ENCODE data around the gene CHMP1A. TPM values are rescaled to one million over a fixed set of nuclear protein-coding genes. Genes with fewer than 3 reads are reported as not detected.
A peak's percentile ranks its signal among the peaks of the same experiment; 100 is the strongest.
"Not testable (repeated sequence)": the region's sequence is repeated elsewhere in the genome, so short reads cannot be mapped to it uniquely, and the experiment has no call there.

Gene CHMP1A
- total RNA-seq, 3 donors from 2014 or later, result 104 to 163 (median 108) TPM

GRCh38 chr16:89701425-89702406, 44.2 kb upstream of the CHMP1A start, which contains the start of gene SPATA2L:
SPATA2L (minus strand) TSS chr16:89701705; CDS start chr16:89701232, 473 bp downstream.
- peak within 1 kb of the TSS; percentile 31 for H3K4me3 ChIP-seq
- ATAC-seq (peak; percentile 80), DNase-seq (peak; percentile 96 to 99 (median 98))
- intact Hi-C loops (cut with DNase I, micrococcal nuclease), result loop anchor here in 1 of 2 donors (10.0 kb wide), 1 partner anchor 93 kb away; no protein-coding TSS in a partner anchor
- TF ChIP-seq CTCF (IDR thresholded peaks at IDR 0.05), result no peak
- H3K36me3 ChIP-seq (ENCODE audit: low read depth), result no peaks in the 10 kb centered on the region
- H3K4me1 ChIP-seq (ENCODE audit: low read depth), result peaks cover 16% of the 10 kb centered on the region
- no peaks in the 10 kb centered on the region for H3K9me3 ChIP-seq

- intact Hi-C loops (cut with DNase I, micrococcal nuclease), result loop anchor here in 1 of 2 donors (10.0 kb wide), 1 partner anchor 94 kb away; no protein-coding TSS in a partner anchor
Measured at GRCh38 chr16:89700649-89701424, 43.3 kb upstream of the CHMP1A start.

GRCh38 chr16:89700100-89700648, 42.7 kb upstream of the CHMP1A start:
- H3K9me3 ChIP-seq, result no peaks in the 10 kb centered on the region
- DNase-seq (peak; percentile 99 to 100 (median 100)), ATAC-seq (peak; percentile 71)
- H3K36me3 ChIP-seq (ENCODE audit: low read depth), result no peaks in the 10 kb centered on the region
- intact Hi-C loops (cut with DNase I, micrococcal nuclease), result loop anchor here in 1 of 2 donors (10.0 kb wide), 1 partner anchor 95 kb away; no protein-coding TSS in a partner anchor
- H3K4me3 ChIP-seq, result no peak overlapping the region
- H3K4me1 ChIP-seq (ENCODE audit: low read depth), result peaks cover 16% of the 10 kb centered on the region
- peak; percentile 84 for TF ChIP-seq CTCF (IDR thresholded peaks at IDR 0.05)

More at GRCh38 chr16:89700649-89701424, 43.3 kb upstream of the CHMP1A start:
- peaks cover 16% of the 10 kb centered on the region for H3K4me1 ChIP-seq (ENCODE audit: low read depth)
- ATAC-seq, result peak; percentile 63
- peak overlapping the region; percentile 31 for H3K4me3 ChIP-seq
- H3K9me3 ChIP-seq, result no peaks in the 10 kb centered on the region
- no peak for TF ChIP-seq CTCF (IDR thresholded peaks at IDR 0.05)
- DNase-seq, result peak; percentile 73 to 86 (median 85)
- no peaks in the 10 kb centered on the region for H3K36me3 ChIP-seq (ENCODE audit: low read depth)

GRCh38 chr16:89699629-89700099, 42.2 kb upstream of the CHMP1A start:
- DNase-seq; H3K36me3 ChIP-seq (ENCODE audit: low read depth); H3K9me3 ChIP-seq; ATAC-seq; H3K4me3 ChIP-seq: not testable (repeated sequence)
- intact Hi-C loops (cut with DNase I, micrococcal nuclease), result loop anchor here in 1 of 2 donors (10.0 kb wide), 1 partner anchor 95 kb away; no protein-coding TSS in a partner anchor
- peaks cover 16% of the 10 kb centered on the region for H3K4me1 ChIP-seq (ENCODE audit: low read depth)

- peaks cover 16% of the 10 kb centered on the region for H3K4me1 ChIP-seq (ENCODE audit: low read depth)
- ATAC-seq; intact Hi-C loops (cut with DNase I, micrococcal nuclease); H3K9me3 ChIP-seq; H3K36me3 ChIP-seq (ENCODE audit: low read depth); H3K4me3 ChIP-seq: not testable (repeated sequence)
- DNase-seq, result peak in 2 of 3 donors; percentile 6 to 8
Measured at GRCh38 chr16:89698717-89699116, 41.2 kb upstream of the CHMP1A start.
